Ascending aorta (tissue), 2 donors: Measurements from ENCODE around the gene TCEA3. TPM values are rescaled to one million over a fixed set of nuclear protein-coding genes. Genes with fewer than 3 reads are reported as not detected.

Experiments used
- DNase-seq, 2 donors: peaks; one replicate each; pipeline ENCODE4 v3.0.0-alpha.2; 2019; ENCODE audit warnings: low spot score in 2 of 2
- H3K27ac ChIP-seq, 2 donors: fragments of 200-600 bp; sonication (generic); one replicate each; pipeline ENCODE4 v1.5.1; 2016 to 2017; ENCODE audit warnings: mild to moderate bottlenecking in 1 of 2
- H3K27me3 ChIP-seq: fragments of 200-600 bp; sonication (generic); one replicate; pipeline ENCODE4 v1.5.1; 2017
- H3K36me3 ChIP-seq, 2 donors: fragments of 200-600 bp; sonication (generic); one replicate each; pipeline ENCODE4 v1.5.1; 2016
- H3K4me1 ChIP-seq, 2 donors: fragments of 200-600 bp; sonication (generic); one replicate each; pipeline ENCODE4 v1.5.1; 2016 to 2017; ENCODE audit warnings: mild to moderate bottlenecking in 1 of 2
- H3K4me3 ChIP-seq, 2 donors: fragments of 200-600 bp; sonication (generic); one replicate each; pipeline ENCODE4 v1.5.1; 2016 to 2017; ENCODE audit warnings: mild to moderate bottlenecking in 1 of 2
- H3K9me3 ChIP-seq, 2 donors: fragments of 200-600 bp; sonication (generic); one replicate each; pipeline ENCODE4 v1.5.1; 2016
- intact Hi-C: fragments of 100-400 bp; cut with DNase I; formaldehyde crosslinking; loops from one replicate; pipeline ENCODE4 v1.15.1; 2023
- total RNA-seq: library from RNA; depleted of rRNA; stranded (reverse); fragments of >200 nt; gene quantifications from one replicate; pipeline ENCODE4 v1.1.0, GENCODE V29; 2016
- TF ChIP-seq, protein P1 (sequence below), 3 experiments: fragments of 200-600 bp in 2 of 3; fragments of 450-650 bp in 1 of 3; sonication (generic) in 2 of 3; IDR thresholded peaks; one replicate each; pipeline ENCODE4 v1.5.1; 2016 to 2019; ENCODE audit warnings: antibody characterized with exemption in 3 of 3, mild to moderate bottlenecking in 1 of 3, moderate library complexity in 1 of 3

Gene TCEA3
- total RNA-seq, 1 donor from 2014 or later, result 11.3 TPM

GRCh38 chr1:23470282-23471070, 45.9 kb upstream of the TCEA3 start:
- H3K27me3 ChIP-seq, result no peaks in the 10 kb centered on the region
- no peaks in the 10 kb centered on the region for H3K36me3 ChIP-seq
- peaks cover 4 to 19% of the 10 kb centered on the region in 2 donors for H3K4me1 ChIP-seq
- H3K4me3 ChIP-seq, result no peak overlapping the region
- TF ChIP-seq, protein P1, sequence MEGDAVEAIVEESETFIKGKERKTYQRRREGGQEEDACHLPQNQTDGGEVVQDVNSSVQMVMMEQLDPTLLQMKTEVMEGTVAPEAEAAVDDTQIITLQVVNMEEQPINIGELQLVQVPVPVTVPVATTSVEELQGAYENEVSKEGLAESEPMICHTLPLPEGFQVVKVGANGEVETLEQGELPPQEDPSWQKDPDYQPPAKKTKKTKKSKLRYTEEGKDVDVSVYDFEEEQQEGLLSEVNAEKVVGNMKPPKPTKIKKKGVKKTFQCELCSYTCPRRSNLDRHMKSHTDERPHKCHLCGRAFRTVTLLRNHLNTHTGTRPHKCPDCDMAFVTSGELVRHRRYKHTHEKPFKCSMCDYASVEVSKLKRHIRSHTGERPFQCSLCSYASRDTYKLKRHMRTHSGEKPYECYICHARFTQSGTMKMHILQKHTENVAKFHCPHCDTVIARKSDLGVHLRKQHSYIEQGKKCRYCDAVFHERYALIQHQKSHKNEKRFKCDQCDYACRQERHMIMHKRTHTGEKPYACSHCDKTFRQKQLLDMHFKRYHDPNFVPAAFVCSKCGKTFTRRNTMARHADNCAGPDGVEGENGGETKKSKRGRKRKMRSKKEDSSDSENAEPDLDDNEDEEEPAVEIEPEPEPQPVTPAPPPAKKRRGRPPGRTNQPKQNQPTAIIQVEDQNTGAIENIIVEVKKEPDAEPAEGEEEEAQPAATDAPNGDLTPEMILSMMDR (IDR thresholded peaks at IDR 0.05), result no peak
- H3K9me3 ChIP-seq, result no peaks in the 10 kb centered on the region
- DNase-seq, result peak in 1 of 2 donors; percentile 75
- peak overlapping the region; percentile 20 to 63 for H3K27ac ChIP-seq
- intact Hi-C loops, result no loop called here

GRCh38 chr1:23469372-23469982, 44.9 kb upstream of the TCEA3 start:
- Histone ChIP-seq H3K4me1 (peaks cover 0 to 11% of the 10 kb centered on the region in 2 donors), H3K4me3 (no peak overlapping the region), H3K27ac (peak overlapping the region in 1 of 2 donors; percentile 63), H3K27me3 (no peaks in the 10 kb centered on the region), H3K9me3 (no peaks in the 10 kb centered on the region), H3K36me3 (no peaks in the 10 kb centered on the region)
- intact Hi-C loops, result no loop called here
- no peak for DNase-seq
- TF ChIP-seq, protein P1 (IDR thresholded peaks at IDR 0.05), result no peak

GRCh38 chr1:23466423-23466989, 42.0 kb upstream of the TCEA3 start:
- TF ChIP-seq, protein P1 (IDR thresholded peaks at IDR 0.05), result no peak
- no peak overlapping the region for H3K27ac ChIP-seq
- no peaks in the 10 kb centered on the region for H3K27me3 ChIP-seq
- no peak for DNase-seq
- intact Hi-C loops, result no loop called here
- H3K36me3 ChIP-seq, result no peaks in the 10 kb centered on the region
- H3K9me3 ChIP-seq, result no peaks in the 10 kb centered on the region
- H3K4me1 ChIP-seq, result peaks cover 0 to 9% of the 10 kb centered on the region in 2 donors
- no peak overlapping the region for H3K4me3 ChIP-seq

GRCh38 chr1:23463286-23463685, 38.7 kb upstream of the TCEA3 start:
- no peak overlapping the region for H3K27ac ChIP-seq
- no peaks in the 10 kb centered on the region for H3K36me3 ChIP-seq
- no peaks in the 10 kb centered on the region for H3K9me3 ChIP-seq
- H3K4me3 ChIP-seq, result no peak overlapping the region
- no peaks in the 10 kb centered on the region for H3K4me1 ChIP-seq
- no peak for DNase-seq
- no peaks in the 10 kb centered on the region for H3K27me3 ChIP-seq
- TF ChIP-seq, protein P1 (IDR thresholded peaks at IDR 0.05), result no peak
- intact Hi-C loops, result no loop called here

- TF ChIP-seq, protein P1 (IDR thresholded peaks at IDR 0.05), result no peak
- H3K36me3 ChIP-seq, result no peaks in the 10 kb centered on the region
- no peak for DNase-seq
- H3K9me3 ChIP-seq, result no peaks in the 10 kb centered on the region
- H3K4me3 ChIP-seq, result no peak overlapping the region
- intact Hi-C loops, result no loop called here
- no peaks in the 10 kb centered on the region for H3K4me1 ChIP-seq
- H3K27me3 ChIP-seq, result no peaks in the 10 kb centered on the region
- H3K27ac ChIP-seq, result no peak overlapping the region
Measured at GRCh38 chr1:23462766-23463165, 38.2 kb upstream of the TCEA3 start.
